ENCODE results near the gene HYAL3.
A peak's percentile ranks its signal among the peaks of the same experiment; 100 is the strongest.

HYAL3 gene

DNA sequence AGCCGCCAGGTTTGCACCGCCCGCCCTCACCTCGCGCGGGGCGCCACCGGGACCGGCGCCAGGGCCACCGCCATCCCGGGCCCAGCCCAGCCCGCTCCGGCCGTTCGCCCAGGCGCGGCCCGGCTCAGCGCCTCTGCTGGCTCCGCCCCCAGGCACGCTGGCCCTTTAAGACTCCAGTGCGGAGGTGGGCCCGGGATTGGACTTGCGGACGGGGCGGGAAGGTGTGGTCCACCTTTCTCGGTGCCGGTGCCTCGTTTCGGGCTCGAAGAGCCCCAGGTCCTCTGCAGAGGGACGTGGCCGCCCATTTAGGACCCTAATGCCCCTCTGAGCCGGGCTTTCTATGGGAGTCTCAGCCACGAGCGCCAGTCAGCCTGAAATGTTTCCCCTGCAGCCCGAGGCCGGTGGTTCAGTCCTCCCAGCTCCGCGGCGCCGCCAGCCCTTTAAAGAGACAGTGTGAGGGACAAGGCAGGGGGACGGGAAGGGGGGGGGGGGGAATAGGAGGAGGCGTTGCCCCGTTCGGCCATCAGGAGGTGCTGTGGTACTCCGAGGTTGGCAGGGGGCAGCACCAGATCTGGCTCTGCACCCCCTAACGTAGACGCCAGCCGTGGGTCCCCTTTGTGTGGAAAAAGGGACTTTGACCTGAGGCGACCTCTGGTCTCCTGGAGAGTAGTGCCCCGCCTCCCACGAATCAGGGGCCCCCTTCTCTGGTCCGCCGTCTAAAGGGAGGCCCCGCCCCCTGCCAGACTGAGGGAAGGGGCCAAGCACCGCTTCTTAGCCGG, 22.3 kb upstream of the HYAL3 start:
- ChIA-PET CTCF (interaction anchor here (0.6 to 3.4 kb wide), 8 partner anchors 15 to 34 kb away, joined by 3 to 16 read pairs (median 4); partner anchors contain the start of genes HYAL3 and NAA80), POLR2A (interaction anchor here (0.6 to 1.0 kb wide), 2 partner anchors 22 to 1732 kb away, joined by 3 to 5 read pairs; partner anchors contain the start of genes HYAL3 and NAA80)
- peak; percentile 91 for DNase-seq (ENCODE audit: extremely low spot score)
- peak; percentile 49 for TF ChIP-seq CTCF (IDR thresholded peaks at IDR 0.05; ENCODE audit: control extremely low read depth, extremely low read depth, low read depth, missing control alignments)

DNA sequence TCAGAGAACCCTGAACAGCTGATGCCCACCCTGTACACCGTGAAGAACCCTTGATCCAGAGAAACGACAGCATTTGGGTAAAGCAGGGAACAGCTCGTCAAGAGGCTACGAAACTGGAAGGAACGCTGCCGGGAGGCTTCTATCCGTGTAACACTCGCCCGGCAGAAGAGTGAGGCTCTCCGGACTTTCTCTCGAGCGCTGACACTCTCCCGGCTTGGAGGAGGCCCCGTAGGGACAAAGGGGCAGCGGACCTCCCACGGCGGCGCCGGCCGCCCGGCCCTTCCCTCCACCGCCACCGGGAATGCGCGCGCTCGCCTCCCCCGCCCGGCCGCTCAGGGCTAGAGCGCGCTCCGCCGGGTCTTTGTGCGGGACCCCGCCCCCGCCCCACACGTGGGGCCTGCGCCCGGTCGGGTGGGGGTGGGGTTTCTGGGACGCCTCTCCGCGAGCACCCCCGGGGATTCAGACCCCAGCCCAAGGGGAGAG, 21.7 kb upstream of the HYAL3 start:
- DNase-seq (ENCODE audit: extremely low spot score), result peak; percentile 82

GRCh38 chr3:50319894-50320625, 20.9 kb upstream of the HYAL3 start:
- ChIA-PET CTCF (interaction anchor here (1.0 to 1.8 kb wide), 7 partner anchors 10 to 73 kb away, joined by 3 to 6 read pairs (median 5); partner anchors contain the start of genes HYAL3 and NAA80), POLR2A (no interaction called here)
- no peak for DNase-seq (ENCODE audit: extremely low spot score)
- no peak for TF ChIP-seq CTCF (IDR thresholded peaks at IDR 0.05; ENCODE audit: control extremely low read depth, extremely low read depth, low read depth, missing control alignments)

More for the DNA sequence above, 21.7 kb upstream of the HYAL3 start:
- TF ChIP-seq CTCF (IDR thresholded peaks at IDR 0.05; ENCODE audit: control extremely low read depth, extremely low read depth, low read depth, missing control alignments), result no peak
- POLR2A ChIA-PET, result interaction anchor here (0.6 to 1.0 kb wide), 2 partner anchors 22 to 1733 kb away, joined by 3 to 5 read pairs; partner anchors contain the start of genes HYAL3 and NAA80
- CTCF ChIA-PET, result interaction anchor here (0.6 to 1.8 kb wide), 9 partner anchors 9 to 74 kb away, joined by 3 to 5 read pairs (median 4); partner anchors contain the start of genes HYAL3 and NAA80

- TF ChIP-seq CTCF (IDR thresholded peaks at IDR 0.05; ENCODE audit: control extremely low read depth, extremely low read depth, low read depth, missing control alignments), result no peak
- DNase-seq (ENCODE audit: extremely low spot score), result no peak
- CTCF ChIA-PET, result interaction anchor here (0.9 to 1.5 kb wide), 6 partner anchors 9 to 60 kb away, joined by 3 to 7 read pairs (median 5); partner anchors contain the start of genes HYAL3, NAA80 and TUSC2
- POLR2A ChIA-PET, result no interaction called here
Observed at GRCh38 chr3:50319181-50319893, 20.1 kb upstream of the HYAL3 start.

GRCh38 chr3:50318615-50319014, 19.4 kb upstream of the HYAL3 start:
- ChIA-PET POLR2A (no interaction called here), CTCF (interaction anchor here (0.9 to 1.5 kb wide), 6 partner anchors 9 to 72 kb away, joined by 3 to 7 read pairs (median 4); partner anchors contain the start of gene TUSC2)
- TF ChIP-seq CTCF (IDR thresholded peaks at IDR 0.05; ENCODE audit: control extremely low read depth, extremely low read depth, low read depth, missing control alignments), result no peak
- no peak for DNase-seq (ENCODE audit: extremely low spot score)

All from GM10248 (cell line).